Esophagus muscularis mucosa (tissue), 4 donors: ENCODE measurements around the gene PSMD12.

Source experiments
- CTCF ChIP-seq, 3 experiments: fragments of 200-600 bp in 2 of 3; fragments of 450-650 bp in 1 of 3; sonication (generic) in 2 of 3; IDR thresholded peaks; one replicate each; pipeline ENCODE4 v1.5.1; 2017 to 2019; ENCODE audit warnings: antibody characterized with exemption in 3 of 3, mild to moderate bottlenecking in 2 of 3, moderate library complexity in 1 of 3
- EP300 ChIP-seq: sonication (generic); formaldehyde crosslinking; IDR thresholded peaks from one replicate; pipeline ENCODE4 v1.6.1; 2017; ENCODE audit warnings: antibody characterized with exemption
- POLR2A ChIP-seq: fragments of 450-650 bp; IDR thresholded peaks from one replicate; pipeline ENCODE4 v1.6.1; 2017; ENCODE audit warnings: antibody characterized with exemption, moderate library complexity, mild to moderate bottlenecking, low read depth
- POLR2AphosphoS5 ChIP-seq, 2 donors: sonication (generic); formaldehyde crosslinking; IDR thresholded peaks; one replicate each; pipeline ENCODE4 v1.6.1; 2017; ENCODE audit warnings: antibody characterized with exemption in 2 of 2

- TF ChIP-seq CTCF (IDR thresholded peaks at IDR 0.05) (no peak), POLR2A (no peak), EP300 (no peak), POLR2AphosphoS5 (IDR thresholded peaks at IDR 0.05) (no peak)
Measured at GRCh38 chr17:67372751-67373150, 6.4 kb upstream of the PSMD12 start.
